ENCODE results near the gene SALL3. TPM values are rescaled to one million over a fixed set of nuclear protein-coding genes. Genes with fewer than 3 reads are reported as not detected.

Gene SALL3
- total RNA-seq, 1 donor from 2014 or later = under 0.01 TPM

DNA sequence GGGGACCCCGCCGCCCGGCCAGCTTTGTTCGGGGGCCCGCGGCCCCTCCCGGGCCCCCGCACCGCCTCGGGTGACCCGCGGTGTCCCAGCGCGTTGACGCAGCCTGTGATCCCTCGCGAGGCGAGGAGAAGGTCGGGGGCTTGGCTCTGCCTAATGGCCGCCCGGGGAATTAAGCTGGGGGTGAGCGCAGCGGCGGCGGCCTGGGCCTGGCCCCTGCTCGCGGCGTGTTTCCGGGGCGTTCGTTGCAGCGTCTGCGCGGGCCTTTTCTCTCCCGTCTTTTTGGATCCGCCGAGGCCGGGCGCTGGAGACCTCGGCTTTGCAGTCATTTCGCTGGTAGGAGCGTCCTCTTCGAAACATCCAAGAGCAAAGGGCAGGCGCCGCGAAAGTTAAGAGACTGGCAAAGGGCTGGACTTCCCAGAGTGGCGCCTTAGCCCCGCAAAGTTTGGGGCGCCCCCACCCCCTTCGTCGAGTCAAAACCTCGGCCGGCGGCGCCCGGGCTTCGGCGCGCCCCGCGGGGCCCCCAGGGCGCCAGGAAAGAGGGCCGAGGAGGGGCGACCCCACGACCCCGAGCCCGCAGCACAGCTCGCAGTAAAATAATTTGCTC, 1.3 kb downstream of the SALL3 start:
- no peak for DNase-seq

DNA sequence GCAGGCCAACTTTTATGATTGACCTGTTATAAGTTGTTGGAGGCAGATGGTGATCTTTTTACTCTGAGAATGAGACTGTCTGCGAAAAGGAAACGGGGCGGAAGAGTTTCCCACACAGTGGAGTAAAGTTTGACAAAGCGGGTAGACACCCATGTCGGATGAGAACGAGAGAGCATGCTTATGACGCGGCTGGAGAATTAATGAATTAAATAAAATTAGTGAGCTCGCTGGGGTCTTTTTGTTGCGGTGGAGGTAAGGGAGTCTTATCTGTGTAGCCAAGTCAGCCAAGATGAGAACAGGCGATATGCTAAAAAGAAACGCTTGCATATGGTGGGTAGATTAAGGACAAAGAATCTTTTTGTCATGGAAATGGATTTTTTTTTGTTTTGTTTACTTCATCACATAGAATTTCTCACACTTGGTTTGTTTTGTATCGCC, 1.8 kb downstream of the SALL3 start:
- no peak for DNase-seq

DNA sequence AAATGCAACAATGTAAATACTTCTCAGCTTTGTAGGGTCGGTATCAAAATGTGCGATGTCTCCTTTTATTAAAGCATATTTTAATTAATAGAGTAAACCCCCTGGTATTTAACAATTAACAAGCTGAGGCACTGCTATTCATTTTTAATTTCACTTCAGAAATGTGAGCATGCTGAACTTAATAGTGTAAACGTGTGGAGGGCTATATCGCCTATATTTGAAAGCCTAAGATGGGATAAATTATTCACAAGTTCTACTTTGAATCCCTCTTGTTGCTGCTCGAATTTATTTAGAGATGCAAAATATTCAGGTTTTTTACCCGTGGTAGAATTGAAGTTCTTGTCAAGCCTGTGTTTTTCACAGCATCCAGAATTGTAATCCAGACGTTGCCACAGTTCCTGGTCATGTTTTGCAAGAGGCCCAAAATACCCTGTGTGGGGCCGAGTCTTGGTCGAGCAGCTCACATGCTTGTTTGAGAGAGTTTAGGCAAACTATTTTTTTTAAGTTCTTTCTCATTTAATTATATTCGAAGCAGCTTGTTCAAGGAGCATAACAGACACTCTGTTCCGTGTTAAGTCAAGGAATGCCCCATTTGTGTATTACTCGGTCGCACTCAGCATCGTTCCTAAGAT, 2.5 kb downstream of the SALL3 start:
- no peak for DNase-seq

- DNase-seq = no peak
Observed at GRCh38 chr18:78983512-78983911, 3.9 kb downstream of the SALL3 start.

DNA sequence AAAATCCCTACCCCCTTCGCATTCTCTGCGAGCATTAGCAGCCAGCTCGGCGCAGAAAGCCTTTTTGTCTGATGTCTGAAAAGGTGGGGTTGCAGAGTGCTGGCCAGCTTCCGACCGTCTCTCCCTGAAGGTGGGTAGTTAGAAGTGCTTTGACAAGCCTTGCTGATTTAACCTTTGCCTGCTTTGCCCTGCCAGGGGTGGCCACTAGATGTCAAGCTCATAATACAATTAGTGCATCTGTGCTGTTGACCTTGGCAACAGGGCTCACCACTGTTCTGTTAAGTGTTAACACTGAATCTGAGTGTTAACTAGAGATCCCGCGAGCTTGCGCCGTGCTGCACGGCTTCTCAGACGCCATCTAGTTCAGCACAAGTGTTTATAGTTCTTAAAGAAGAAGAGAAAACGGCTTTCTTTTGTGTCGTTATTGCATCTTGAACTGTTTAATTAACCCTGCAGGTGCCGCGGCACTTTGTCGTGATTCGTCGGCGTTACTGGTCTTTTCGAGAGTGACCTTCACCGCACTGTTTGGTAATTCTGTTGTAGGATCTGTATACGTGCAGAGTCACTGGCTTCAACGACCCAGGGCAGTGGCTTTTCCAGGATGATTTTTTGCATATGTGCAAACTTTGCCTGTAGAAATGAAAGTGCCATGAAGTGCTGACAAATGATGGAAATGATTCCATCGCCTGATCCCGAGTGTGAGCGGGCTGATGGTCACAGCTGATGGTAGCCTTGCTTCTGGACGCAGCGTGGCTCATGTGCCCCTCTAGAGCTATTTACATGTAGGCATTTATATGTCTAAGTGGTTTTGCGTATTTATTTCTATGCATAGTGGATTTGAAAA, 5.5 kb downstream of the SALL3 start:
- DNase-seq = peak; percentile 30

- peak; percentile 39 for DNase-seq
Observed at GRCh38 chr18:78986018-78986481, 6.4 kb downstream of the SALL3 start.

DNA sequence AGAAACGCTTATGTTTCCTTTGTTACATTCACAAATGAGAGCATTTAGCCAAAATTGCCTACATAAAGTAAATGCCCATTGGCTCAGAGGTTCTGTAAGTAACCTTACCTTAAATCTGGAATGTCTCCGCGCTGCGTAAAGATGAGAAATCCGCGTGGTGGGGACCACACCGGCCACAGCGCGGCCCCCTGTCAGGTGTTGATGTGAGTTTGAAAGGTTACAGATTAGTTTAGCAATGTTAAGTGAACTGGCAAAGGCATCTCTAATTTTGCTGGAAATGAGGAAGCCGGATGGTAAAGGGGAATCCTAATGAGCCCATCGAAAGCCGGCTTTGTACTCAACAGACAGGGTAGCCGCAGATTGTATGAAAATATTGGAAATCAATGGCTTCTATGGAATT, 11.8 kb downstream of the SALL3 start:
- DNase-seq = no peak

DNA sequence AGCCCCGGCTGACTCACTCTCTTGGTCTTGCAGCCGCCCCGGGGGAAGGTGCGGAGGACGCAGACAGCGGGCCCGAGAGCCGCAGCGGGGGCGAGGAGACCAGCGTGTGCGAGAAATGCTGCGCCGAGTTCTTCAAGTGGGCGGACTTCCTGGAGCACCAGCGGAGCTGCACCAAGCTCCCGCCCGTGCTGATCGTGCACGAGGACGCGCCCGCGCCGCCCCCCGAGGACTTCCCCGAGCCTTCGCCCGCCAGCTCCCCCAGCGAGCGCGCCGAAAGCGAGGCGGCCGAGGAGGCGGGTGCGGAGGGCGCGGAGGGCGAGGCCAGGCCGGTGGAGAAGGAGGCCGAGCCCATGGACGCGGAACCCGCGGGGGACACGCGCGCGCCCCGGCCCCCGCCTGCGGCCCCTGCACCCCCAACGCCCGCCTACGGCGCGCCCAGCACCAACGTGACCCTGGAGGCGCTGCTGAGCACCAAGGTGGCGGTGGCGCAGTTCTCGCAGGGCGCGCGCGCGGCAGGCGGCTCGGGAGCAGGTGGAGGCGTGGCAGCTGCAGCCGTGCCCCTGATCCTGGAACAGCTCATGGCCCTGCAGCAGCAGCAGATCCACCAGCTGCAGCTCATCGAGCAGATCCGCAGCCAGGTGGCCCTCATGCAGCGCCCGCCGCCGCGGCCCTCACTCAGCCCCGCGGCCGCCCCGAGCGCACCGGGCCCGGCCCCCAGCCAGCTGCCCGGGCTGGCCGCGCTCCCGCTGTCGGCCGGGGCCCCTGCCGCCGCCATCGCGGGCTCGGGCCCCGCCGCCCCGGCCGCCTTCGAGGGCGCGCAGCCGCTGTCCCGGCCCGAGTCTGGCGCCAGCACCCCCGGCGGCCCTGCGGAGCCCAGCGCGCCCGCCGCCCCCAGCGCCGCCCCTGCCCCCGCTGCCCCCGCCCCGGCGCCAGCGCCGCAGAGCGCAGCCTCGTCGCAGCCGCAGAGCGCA, 12.7 kb downstream of the SALL3 start:
- no peak for DNase-seq

DNA sequence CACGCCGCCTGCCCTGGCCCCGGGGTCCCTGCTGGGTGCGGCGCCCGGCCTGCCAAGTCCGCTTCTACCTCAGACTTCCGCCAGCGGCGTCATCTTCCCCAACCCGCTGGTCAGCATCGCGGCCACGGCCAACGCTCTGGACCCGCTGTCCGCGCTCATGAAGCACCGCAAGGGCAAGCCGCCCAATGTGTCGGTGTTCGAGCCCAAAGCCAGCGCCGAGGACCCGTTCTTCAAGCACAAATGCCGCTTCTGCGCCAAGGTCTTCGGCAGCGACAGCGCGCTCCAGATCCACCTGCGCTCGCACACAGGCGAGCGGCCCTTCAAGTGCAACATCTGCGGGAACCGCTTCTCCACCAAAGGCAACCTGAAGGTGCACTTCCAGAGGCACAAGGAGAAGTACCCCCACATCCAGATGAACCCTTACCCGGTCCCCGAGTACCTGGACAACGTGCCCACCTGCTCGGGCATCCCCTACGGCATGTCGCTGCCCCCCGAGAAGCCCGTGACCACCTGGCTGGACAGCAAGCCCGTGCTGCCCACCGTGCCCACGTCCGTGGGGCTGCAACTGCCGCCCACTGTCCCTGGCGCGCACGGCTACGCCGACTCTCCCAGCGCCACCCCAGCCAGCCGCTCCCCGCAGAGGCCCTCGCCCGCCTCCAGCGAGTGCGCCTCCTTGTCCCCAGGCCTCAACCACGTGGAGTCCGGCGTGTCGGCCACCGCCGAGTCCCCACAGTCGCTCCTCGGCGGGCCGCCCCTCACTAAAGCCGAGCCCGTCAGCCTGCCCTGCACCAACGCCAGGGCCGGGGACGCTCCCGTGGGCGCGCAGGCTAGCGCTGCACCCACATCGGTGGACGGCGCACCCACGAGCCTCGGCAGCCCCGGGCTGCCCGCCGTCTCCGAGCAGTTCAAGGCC, 13.7 kb downstream of the SALL3 start:
- no peak for DNase-seq

GRCh38 chr18:78994000-78994399, 14.4 kb downstream of the SALL3 start:
- no peak for DNase-seq

GRCh38 chr18:78994531-78994930, 14.9 kb downstream of the SALL3 start:
- DNase-seq = no peak

GRCh38 chr18:78994977-78995582, 15.5 kb downstream of the SALL3 start:
- DNase-seq = no peak

DNA sequence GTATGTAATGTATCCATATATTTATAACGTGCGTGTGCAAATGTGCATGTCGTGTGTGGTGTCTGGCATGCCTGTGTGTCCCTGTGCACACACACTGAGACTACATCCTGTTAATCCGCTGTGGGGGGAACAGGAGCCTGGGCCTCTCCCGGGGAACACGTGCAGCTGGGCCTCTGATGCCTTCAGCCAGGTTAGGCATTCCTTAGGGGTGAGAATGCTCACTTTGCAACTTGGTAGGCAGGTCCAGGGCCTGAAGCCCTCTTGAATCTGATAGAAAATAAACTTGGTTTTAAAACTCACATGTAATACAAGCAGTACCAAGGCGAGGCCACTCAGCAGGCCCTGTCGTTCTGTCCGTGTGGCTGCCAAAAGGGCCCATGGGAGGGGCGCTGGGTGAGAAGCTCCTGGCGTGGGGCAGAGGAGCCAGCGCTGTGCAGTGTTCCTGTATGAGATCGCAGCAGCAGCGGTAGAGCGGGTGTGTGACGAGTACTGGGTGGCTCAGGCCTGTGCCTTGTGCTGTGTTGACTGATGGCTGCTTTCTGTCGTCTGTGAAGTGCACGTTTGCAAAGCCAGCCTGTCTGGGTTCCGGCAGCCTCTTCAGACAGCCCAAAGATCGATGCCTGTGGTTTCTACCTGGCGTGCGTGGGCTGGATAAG, 16.2 kb downstream of the SALL3 start:
- no peak for DNase-seq

DNA sequence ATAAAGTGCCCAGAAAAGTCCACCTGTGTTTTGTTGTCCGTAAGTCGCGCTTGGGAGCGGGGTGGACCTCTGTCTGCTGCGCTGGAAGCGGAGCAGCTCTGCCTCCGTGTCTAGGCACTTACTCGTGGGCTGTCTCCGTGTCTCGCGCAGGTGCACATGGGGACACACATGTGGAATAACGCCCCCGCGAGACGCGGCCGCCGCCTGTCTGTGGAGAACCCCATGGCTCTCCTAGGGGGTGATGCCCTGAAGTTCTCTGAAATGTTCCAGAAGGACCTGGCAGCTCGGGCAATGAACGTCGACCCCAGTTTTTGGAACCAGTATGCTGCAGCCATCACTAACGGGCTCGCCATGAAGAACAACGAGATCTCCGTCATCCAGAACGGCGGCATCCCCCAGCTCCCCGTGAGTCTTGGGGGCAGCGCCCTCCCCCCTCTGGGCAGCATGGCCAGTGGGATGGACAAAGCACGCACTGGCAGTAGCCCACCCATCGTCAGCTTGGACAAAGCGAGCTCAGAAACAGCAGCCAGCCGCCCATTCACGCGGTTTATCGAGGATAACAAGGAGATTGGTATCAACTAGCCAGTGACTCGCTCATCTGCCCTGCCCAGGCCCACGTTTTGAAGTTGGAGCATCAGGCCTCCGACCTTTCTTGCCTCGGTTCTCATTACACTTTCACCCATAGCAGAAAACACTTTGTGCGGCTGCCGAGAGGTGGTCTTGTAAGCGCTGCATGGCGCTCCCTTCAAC, 17.3 kb downstream of the SALL3 start:
- DNase-seq = no peak

DNA sequence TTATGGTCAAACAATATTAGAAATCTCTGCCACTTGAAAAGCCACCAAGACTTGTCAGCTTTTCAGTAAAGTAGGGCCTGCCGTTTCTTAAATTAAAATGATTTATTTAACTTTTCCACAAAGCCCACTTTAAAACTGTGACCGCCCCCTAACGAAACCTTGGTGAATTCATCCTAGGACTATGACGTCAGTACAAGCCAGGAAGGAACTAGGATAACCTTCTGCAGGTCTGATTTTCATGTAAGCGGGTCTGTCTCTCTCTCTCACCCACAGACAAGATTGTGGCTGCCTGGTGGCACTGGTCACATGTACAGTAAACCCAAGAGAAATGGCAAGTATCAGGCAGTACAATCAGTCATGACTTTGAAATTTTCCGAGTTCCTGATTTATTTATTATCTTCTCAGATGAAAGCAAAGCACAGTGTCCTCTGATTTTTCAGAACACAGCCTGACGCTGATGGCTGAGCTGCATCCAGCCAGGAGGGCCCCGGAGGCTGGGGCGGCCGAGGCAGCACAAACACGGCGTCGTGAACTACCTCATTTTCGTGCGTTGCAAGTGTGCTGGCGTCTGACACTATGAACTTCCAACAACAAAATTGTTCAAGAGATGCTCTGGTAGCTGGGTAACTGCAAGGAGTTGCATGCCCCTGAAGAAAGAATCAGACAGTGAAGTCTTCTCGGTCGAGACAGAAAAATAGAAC, 18.9 kb downstream of the SALL3 start:
- DNase-seq = no peak

DNA sequence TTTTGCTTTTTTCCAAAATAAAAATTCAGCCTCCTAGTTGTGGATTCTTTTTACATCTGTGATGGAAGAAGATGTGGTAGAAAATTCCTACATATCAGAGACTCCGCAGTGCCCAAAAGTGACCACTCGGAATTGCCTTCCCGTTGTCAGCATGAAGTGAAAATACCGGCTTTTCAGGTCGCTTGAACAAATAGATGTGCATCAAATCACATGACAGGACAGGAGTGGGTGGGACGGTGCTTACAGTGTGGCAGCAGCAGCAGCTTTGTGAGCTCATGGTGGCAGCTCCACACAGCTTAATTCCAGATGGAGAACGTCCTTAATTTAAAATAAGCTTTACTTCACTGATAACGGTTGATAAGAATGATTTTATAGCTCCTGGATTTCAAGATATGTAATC, 20.3 kb downstream of the SALL3 start:
- no peak for DNase-seq

DNA sequence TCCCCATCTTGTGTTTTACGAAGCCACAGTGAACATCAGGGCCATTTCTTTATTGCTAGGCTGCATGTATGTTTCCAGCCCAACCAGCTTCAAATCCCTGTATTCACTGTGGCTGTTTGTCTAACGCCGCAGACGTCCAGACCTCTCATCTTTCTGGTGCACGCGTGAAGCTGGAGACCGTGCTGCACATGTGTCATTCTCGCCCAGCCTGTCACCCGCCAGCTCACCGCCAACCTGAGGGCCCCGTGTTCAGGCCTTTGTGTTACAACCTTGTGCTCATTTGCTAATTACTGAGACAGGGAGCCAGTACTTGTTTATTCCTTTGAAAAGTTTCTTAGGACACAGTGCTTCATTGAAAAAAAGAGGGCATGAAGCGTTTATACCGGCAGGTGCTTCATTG, 21.4 kb downstream of the SALL3 start:
- DNase-seq = no peak

GRCh38 chr18:79005653-79006052, 26.0 kb downstream of the SALL3 start:
- no peak for DNase-seq

All from dermis blood vessel endothelial cell (primary cell).